NCI-H1092 (cell line): ENCODE results near the gene ZNF407.
A peak's percentile ranks its signal among the peaks of the same experiment; 100 is the strongest.

Source experiments
- DNase-seq: peaks from one replicate; lab custom pipeline; 2025; lab: John Stamatoyannopoulos, UW

Gene ZNF407

GRCh38 chr18:74880706-74881278, 283.1 kb downstream of the ZNF407 start:
- DNase-seq: no peak

GRCh38 chr18:74892066-74892627, 294.5 kb downstream of the ZNF407 start:
- DNase-seq: no peak

DNA sequence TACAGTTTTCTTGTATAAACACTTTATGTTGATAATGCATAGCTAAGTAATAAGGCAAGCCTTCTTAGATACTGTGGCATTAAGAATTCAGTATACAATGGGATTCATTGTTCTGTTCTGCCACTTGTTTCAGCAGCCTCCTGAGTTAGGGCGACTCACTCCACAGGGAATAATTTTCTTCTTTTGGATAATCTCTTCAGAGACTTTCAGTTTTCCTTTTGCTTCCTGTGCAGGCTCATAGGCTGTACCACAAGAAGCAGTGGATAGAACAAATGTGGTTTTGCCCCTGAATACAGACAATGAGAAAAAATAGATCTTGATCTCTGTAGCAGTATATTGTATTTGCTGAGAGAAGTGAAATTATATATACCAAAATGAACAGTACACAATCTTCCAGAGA, 298.0 kb downstream of the ZNF407 start:
- no peak for DNase-seq

DNA sequence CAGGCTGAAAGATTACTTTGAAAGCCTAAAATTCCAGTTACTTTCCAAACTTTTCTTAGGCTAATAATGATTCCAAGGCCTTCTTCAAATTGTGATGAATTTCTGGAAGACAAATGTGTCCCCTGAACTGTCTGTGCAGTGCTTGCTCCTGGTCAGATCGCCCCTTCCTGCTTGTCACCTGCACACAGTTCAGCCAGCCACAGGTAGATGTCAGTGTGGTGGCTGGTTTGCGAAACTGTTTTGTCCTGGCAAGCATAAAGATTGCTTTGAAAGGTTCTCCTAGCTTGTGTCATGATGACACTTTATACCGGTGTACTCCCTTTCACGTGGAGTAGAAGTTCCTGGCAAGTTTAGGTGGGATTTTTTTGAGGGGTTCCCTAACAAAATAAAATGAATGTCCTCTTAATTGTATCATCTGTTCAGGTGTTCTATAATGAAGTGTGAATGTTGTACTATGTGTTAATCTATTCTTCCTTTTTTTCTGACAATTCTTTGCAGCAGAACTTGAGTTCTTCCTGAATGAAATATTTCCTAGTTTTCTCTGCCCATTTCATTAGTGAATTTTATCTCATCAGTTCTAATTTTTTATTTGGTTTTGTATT, 298.8 kb downstream of the ZNF407 start:
- peak; percentile 63 for DNase-seq

DNA sequence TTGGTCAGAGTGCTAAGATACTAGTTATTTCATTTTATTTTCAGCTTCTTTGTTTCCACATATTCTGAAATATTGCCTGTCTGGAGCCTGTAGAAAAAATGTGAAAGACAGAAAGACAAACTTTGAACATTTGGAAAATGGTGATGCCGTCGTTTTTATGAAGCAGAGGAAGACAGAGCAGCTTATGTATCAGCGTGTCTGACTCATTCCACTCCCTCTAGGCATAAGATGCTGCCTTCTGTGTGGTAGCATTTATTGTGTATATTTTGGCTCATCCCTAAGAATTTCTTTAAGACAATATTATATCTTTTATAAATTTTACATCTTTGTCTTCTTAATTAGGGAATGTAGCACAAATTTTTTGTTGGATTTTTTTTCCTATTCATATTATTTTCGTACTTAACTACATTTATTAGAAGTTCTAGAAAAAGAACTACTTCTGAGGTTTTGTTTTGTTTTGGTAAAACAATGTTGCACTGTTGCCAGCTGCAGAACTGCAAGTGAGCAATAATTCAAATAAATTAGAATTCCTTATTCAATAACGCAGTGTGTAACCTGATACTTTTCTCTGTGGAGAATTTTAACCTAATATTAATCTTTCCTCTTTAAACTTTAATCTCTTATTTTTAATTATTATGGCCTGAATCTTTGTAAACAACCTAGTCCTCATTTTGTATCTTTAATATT, 300.4 kb downstream of the ZNF407 start:
- no peak for DNase-seq

DNA sequence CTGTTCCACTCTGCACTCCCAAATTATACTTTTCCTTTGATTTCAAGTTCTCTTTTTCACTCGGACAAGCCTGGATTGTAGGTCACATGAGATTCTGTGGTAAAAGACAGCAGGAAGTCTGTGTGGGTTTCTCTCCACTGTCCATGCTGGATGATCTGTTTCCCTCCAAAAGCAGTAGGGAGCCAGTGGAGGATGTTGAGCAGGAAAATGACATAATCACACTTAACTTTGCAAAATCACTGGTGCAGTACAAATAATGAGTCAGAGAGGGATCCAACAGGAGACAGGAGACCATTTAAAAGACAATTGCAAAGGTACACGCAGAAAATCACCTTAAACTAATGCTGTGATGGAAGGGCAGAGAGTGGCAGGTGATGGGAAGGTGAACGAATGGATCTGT, 301.3 kb downstream of the ZNF407 start:
- DNase-seq: peak; percentile 58

GRCh38 chr18:74899554-74899953, 301.9 kb downstream of the ZNF407 start:
- peak; percentile 93 for DNase-seq

- DNase-seq: no peak
Measured at GRCh38 chr18:74901362-74902146, 303.9 kb downstream of the ZNF407 start.

GRCh38 chr18:74902147-74902455, 304.4 kb downstream of the ZNF407 start:
- peak; percentile 85 for DNase-seq

- peak; percentile 95 for DNase-seq
Measured at GRCh38 chr18:74905247-74905646, 307.6 kb downstream of the ZNF407 start.

GRCh38 chr18:74906184-74906583, 308.5 kb downstream of the ZNF407 start:
- DNase-seq: peak; percentile 15

DNA sequence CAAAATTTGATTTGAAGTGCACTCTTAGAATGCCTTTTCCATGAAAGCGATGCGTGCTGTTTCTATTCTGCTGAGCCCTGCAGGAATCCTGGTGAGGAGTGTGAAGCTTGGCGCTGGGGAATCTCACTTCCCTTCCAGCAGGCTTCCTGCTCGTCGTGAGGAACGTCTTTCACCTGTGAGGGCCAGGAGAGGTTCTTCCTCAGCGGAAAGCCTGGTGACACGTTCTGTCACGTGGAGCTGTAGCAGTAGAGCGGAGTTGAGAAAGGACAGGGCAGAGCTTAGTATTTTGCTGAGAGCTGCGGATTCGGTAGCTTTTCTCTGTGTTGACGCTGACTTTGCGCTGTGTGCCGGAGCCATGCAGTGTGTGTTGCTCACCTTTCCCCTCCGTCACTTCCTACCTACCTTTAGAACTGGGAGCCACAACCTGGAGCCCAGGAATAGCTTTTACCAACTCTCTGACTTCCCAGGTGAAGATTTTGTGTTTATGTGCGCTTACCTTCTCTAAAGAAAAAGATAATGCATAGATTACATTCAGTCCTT, 316.5 kb downstream of the ZNF407 start:
- no peak for DNase-seq

GRCh38 chr18:74914648-74915047, 317.0 kb downstream of the ZNF407 start:
- no peak for DNase-seq

DNA sequence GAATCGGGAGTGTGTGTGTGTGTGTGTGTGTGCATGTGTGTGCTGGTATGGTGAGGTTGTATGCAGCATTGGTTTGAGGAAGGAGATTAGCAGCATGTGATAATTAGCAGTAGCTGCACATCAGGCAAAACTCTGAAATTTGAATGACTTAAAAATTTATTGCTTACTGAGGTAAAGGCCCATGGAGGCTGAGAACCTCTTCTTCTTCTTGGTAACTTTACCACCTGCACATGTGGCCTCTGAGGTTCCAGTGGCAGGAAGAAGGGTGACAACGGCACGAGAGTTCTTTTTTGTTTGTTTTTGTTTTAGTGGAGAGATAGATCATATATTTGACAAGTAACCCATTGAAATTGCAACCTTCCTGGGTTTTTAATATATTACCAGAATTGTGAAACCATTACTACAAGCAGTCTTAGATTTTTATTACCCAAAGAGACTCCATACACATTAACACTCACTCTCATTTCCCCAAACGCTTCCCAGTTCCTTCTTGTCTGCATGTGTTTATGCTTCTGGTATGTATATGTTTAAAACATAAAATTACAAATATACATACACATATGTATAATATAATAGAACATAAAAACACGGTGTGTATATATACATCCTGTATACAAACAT, 319.2 kb downstream of the ZNF407 start:
- DNase-seq: no peak

DNA sequence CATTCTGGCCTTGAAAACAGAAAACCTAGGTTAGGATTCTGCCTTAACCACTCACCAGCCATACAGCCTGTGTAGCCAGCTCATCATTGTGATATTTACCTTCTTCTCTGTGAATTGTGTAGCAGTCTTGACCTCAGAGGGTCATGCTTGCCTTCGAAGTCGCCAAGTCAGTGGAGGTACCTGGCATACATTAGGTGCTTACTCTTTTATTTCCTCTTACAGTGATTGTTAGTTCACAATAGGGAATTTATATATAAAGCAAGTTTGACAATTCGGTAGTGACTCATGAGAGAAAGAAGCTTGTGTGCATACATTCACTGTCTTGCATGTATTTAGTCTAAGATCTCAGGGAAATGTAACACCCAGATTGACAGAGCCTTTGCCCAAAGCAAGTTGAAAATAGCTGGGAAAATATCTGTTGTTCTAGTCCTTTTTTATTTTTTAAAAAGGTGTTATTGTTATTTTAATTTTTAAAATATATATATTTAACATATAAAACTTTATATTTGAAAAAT, 320.7 kb downstream of the ZNF407 start:
- no peak for DNase-seq

- no peak for DNase-seq
Measured at GRCh38 chr18:74921057-74921820, 323.6 kb downstream of the ZNF407 start.

GRCh38 chr18:74926051-74926450, 328.4 kb downstream of the ZNF407 start:
- no peak for DNase-seq

- no peak for DNase-seq
Measured at GRCh38 chr18:74928194-74928968, 330.7 kb downstream of the ZNF407 start.

GRCh38 chr18:74929110-74929509, 331.4 kb downstream of the ZNF407 start:
- no peak for DNase-seq

GRCh38 chr18:74930616-74931015, 332.9 kb downstream of the ZNF407 start:
- no peak for DNase-seq
